Body of pancreas (tissue), 4 donors: Measurements from ENCODE around the gene RABL3. TPM values are rescaled to one million over a fixed set of nuclear protein-coding genes. Genes with fewer than 3 reads are reported as not detected.
"Not testable (repeated sequence)": the region's sequence is repeated elsewhere in the genome, so short reads cannot be mapped to it uniquely, and the experiment has no call there.

Experiments used
- ATAC-seq: fragments of 150-250 bp; one replicate; pipeline ENCODE4 v1.9.1; 2016
- DNase-seq, 4 donors: peaks; one replicate each; pipeline ENCODE4 v3.0.0-alpha.2; 2019
- H3K27ac ChIP-seq, 4 donors: fragments of 200-600 bp; sonication (generic); 1 replicate in 3 of 4; 2 replicates in 1 of 4; pipeline versions ENCODE4 v1.5.1 to v1.6.1; 2016 to 2019; ENCODE audit warnings: mild to moderate bottlenecking in 1 of 4, mixed read lengths in 1 of 4, moderate library complexity in 1 of 4
- H3K27me3 ChIP-seq, 2 donors: fragments of 200-600 bp; sonication (generic); one replicate each; pipeline ENCODE4 v1.6.0; 2016; ENCODE audit warnings: mild to moderate bottlenecking in 1 of 2
- H3K36me3 ChIP-seq, 2 donors: fragments of 200-600 bp; sonication (generic); replicated peaks in 1 of 2; 2 replicates each; pipeline ENCODE4 v1.5.1; 2016; ENCODE audit warnings: low read depth in 2 of 2; ENCODE audit not compliant: insufficient read depth in 1 of 2
- H3K4me1 ChIP-seq: fragments of 200-600 bp; sonication (generic); one replicate; pipeline ENCODE4 v1.6.0; 2016
- H3K4me3 ChIP-seq, 2 donors: fragments of 200-600 bp; sonication (generic); 1 replicate in 1 of 2; 2 replicates in 1 of 2; pipeline ENCODE4 v1.5.1; 2016 to 2019
- H3K9me3 ChIP-seq, 3 donors: fragments of 200-600 bp; sonication (generic); 1 replicate in 2 of 3; 2 replicates in 1 of 3; pipeline ENCODE4 v1.5.1; 2016
- POLR2A ChIP-seq, 3 donors: fragments of 450-650 bp; IDR thresholded peaks; one replicate each; pipeline ENCODE4 v1.6.1; 2016; ENCODE audit warnings: antibody characterized with exemption in 3 of 3, mild to moderate bottlenecking in 2 of 3
- WGBS, 2 donors: methylation state at CpG; one replicate each; pipeline ENCODE4 v1.1.5; 2017; 5-methylcytosine and 5-hydroxymethylcytosine counted together
- intact Hi-C: fragments of 100-400 bp; cut with DNase I; formaldehyde crosslinking; loops from one replicate; pipeline ENCODE4 v1.15.1; 2023
- total RNA-seq, 2 donors: library from RNA; depleted of rRNA; stranded (reverse); fragments of >200 nt; gene quantifications; one replicate each; pipeline ENCODE4 v1.1.0, GENCODE V29; 2016
- TF ChIP-seq, protein P1 (sequence below), 7 experiments: fragments of 450-650 bp in 4 of 7; fragments of 200-600 bp in 3 of 7; sonication (generic) in 3 of 7; IDR thresholded peaks; one replicate each; pipeline ENCODE4 v1.5.1; 2016 to 2019; ENCODE audit warnings: antibody characterized with exemption in 7 of 7

RABL3 gene, protein sequence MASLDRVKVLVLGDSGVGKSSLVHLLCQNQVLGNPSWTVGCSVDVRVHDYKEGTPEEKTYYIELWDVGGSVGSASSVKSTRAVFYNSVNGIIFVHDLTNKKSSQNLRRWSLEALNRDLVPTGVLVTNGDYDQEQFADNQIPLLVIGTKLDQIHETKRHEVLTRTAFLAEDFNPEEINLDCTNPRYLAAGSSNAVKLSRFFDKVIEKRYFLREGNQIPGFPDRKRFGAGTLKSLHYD
- 1 to 10 TPM; 7.3 to 9.9 TPM for total RNA-seq

DNA sequence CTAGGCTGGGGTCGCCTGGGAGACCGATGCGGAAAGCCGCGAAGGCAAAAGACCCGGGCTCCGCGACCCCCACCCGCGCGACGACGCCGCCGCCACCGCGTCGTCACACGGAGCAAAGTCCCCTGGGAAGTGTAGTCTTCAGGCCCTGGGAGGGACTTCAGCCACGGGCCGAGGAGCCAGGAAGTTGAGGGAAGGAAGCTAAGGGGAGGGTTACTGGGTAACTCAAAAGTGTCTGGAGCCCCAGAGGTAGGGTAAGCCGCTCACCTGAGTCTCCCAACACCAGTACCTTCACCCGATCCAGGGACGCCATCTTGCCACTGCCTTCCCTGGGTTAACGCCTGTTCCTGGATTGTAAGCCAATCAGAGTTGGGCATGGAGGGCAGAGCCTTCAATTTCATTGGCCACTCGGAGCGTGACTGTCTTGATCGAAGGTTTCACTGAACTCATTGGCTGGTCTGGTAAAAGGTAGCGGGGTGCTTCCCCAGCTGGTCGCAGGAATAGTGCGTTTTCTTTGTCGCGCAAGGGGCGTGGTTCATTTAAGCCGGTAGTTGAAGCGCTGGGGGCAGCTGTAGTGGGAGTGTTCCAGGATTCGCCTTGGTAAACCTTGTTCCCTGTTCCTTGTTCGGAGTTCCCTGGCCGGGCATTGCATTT is at the start of gene RABL3, which contains the start of gene GTF2E1:
Gene RABL3, minus strand, starts transcription at position 319 of the 651 bp plus-strand sequence. Its CDS starts 9 bp downstream, at position 310.
Gene GTF2E1, plus strand, starts transcription at position 547 of the 651 bp plus-strand sequence. CDS start 7,809 bp downstream, outside the sequence.
- 0% methylated on average over 39 of the region's 39 CpGs for WGBS, 2 donors

DNA sequence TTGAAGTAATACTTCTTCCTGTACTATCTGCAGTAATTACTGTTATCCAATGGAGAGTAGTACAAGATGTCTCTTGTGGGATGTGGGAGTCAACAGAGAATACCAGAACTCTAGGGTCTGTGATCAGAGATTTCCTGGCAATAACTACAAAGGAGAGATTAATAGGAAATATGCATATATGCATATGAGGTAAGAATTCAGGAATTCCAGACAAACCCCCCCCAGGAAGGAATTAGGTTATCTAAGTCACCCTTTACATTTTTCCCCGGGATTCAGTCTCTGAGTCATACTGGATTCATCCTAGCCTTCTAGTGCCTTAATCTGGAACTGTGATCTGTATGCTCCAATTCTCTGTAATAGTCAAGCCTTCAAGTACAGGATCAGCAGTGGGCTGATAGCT is 49.6 kb upstream of the RABL3 start:
- ATAC-seq (no peak), DNase-seq (no peak)
- H3K4me3 ChIP-seq: no peak overlapping the region
- H3K27me3 ChIP-seq: no peaks in the 10 kb centered on the region
- H3K27ac ChIP-seq: no peak overlapping the region
- H3K4me1 ChIP-seq: no peaks in the 10 kb centered on the region
- H3K9me3 ChIP-seq: no peaks in the 10 kb centered on the region
- 83 to 92% methylated on average over 1 of the region's 1 CpG for WGBS, 2 donors
- TF ChIP-seq POLR2A (IDR thresholded peaks at IDR 0.05): no peak
- TF ChIP-seq, protein P1, sequence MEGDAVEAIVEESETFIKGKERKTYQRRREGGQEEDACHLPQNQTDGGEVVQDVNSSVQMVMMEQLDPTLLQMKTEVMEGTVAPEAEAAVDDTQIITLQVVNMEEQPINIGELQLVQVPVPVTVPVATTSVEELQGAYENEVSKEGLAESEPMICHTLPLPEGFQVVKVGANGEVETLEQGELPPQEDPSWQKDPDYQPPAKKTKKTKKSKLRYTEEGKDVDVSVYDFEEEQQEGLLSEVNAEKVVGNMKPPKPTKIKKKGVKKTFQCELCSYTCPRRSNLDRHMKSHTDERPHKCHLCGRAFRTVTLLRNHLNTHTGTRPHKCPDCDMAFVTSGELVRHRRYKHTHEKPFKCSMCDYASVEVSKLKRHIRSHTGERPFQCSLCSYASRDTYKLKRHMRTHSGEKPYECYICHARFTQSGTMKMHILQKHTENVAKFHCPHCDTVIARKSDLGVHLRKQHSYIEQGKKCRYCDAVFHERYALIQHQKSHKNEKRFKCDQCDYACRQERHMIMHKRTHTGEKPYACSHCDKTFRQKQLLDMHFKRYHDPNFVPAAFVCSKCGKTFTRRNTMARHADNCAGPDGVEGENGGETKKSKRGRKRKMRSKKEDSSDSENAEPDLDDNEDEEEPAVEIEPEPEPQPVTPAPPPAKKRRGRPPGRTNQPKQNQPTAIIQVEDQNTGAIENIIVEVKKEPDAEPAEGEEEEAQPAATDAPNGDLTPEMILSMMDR (IDR thresholded peaks at IDR 0.05): no peak
- H3K36me3 ChIP-seq: no peaks in the 10 kb centered on the region
- intact Hi-C loops: loop anchor here (10.0 kb wide), 1 partner anchor 227 kb away; no protein-coding TSS in a partner anchor

More for the DNA sequence above, at the start of gene RABL3, which contains the start of gene GTF2E1:
- peak within 1 kb of the TSS; percentile 87 to 98 (median 96) for H3K27ac ChIP-seq
- intact Hi-C loops: no loop called here
- no peaks in the 10 kb centered on the region for H3K9me3 ChIP-seq
- H3K4me3 ChIP-seq: peak within 1 kb of the TSS; percentile 64 to 91
- TF ChIP-seq POLR2A (IDR thresholded peaks at IDR 0.05): peak; percentile 41 to 91 (median 90)
- TF ChIP-seq, protein P1 (IDR thresholded peaks at IDR 0.05): peak in 1 of 7 experiments; percentile 2
- DNase-seq (peak; percentile 95 to 99 (median 98)), ATAC-seq (peak; percentile 99)
- peaks cover 0 to 1% of the 10 kb centered on the region in 2 donors for H3K36me3 ChIP-seq
- peaks cover 26% of the 10 kb centered on the region for H3K4me1 ChIP-seq
- no peaks in the 10 kb centered on the region for H3K27me3 ChIP-seq

DNA sequence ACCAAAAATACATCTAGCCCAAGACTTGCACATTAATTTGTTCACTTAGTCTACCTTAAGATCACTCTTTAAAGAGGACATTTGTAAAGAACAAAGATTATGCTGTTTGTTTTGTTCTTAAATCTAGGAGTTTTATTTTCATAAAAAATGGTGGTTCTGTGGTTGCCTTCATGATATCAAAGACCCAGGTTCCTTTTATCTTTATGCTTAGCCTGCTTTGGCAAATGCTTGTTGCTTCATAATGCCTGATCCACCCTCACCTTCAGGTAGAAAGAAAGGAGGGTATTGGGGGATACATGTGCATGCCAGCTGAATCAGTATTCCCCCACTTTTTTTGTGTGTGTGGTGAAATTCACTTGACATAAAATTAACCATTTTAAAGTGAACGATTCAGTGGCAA is 48.7 kb upstream of the RABL3 start:
- no peak for TF ChIP-seq POLR2A (IDR thresholded peaks at IDR 0.05)
- TF ChIP-seq, protein P1 (IDR thresholded peaks at IDR 0.05): no peak
- ATAC-seq (no peak), DNase-seq (no peak)
- Histone ChIP-seq H3K4me3 (no peak overlapping the region), H3K27me3 (no peaks in the 10 kb centered on the region), H3K4me1 (peaks cover 3% of the 10 kb centered on the region), H3K9me3 (no peaks in the 10 kb centered on the region), H3K36me3 (no peaks in the 10 kb centered on the region), H3K27ac (no peak overlapping the region)
- 82% methylated on average over 1 of the region's 1 CpG for whole genome bisulfite sequencing, 2 donors
- intact Hi-C loops: loop anchor here (10.0 kb wide), 1 partner anchor 226 kb away; no protein-coding TSS in a partner anchor

DNA sequence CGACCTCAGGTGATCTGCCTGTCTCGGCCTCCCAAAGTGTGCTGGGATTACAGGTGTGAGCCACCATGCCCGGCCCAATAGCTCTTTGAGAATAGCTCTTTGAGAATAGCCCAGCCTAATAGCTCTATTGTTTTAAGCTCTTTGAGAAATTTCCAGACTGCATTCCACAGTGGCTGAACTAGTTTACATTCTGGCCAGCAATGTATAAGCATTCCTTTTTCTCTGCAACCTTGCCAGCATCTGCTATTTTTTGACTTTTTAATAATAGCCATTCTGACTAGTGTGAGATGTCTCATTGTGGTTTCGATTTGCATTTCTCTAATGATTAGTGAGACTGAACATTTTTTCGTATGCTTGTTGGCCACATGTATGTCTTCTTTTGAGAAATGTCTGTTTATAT is 43.5 kb upstream of the RABL3 start:
- H3K27me3 ChIP-seq, H3K36me3 ChIP-seq, H3K27ac ChIP-seq, DNase-seq, ATAC-seq, H3K4me3 ChIP-seq, intact Hi-C loops, H3K9me3 ChIP-seq, H3K4me1 ChIP-seq: not testable (repeated sequence)
- 61 to 64% methylated on average over 5 of the region's 5 CpGs for WGBS, 2 donors

DNA sequence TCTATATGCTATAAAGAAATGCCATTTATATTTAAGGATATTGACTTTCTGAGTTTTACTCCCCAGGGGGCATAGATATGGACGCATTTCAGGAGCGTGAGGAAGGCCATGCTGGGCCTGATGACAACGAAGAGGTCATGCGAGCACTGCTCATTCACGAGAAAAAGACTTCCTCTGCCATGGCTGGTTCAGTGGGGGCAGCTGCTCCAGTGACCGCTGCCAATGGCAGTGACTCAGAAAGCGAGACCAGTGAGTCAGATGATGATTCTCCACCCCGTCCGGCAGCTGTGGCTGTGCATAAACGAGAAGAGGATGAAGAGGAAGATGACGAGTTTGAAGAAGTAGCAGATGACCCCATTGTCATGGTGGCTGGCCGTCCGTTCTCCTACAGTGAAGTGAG is 38.7 kb upstream of the RABL3 start:
- no peak for ATAC-seq
- DNase-seq: peak in 1 of 4 donors; percentile 3
- TF ChIP-seq, protein P1 (IDR thresholded peaks at IDR 0.05): no peak
- no peak for TF ChIP-seq POLR2A (IDR thresholded peaks at IDR 0.05)
- Histone ChIP-seq H3K9me3 (no peaks in the 10 kb centered on the region), H3K27me3 (no peaks in the 10 kb centered on the region), H3K27ac (no peak overlapping the region), H3K4me1 (peaks cover 3% of the 10 kb centered on the region), H3K4me3 (no peak overlapping the region), H3K36me3 (peaks cover 0 to 15% of the 10 kb centered on the region in 2 donors)
- intact Hi-C loops: no loop called here
- WGBS, 2 donors: 90 to 95% methylated on average over 13 of the region's 13 CpGs
